Measurements from ENCODE around the gene ATRIP.

Gene ATRIP

DNA sequence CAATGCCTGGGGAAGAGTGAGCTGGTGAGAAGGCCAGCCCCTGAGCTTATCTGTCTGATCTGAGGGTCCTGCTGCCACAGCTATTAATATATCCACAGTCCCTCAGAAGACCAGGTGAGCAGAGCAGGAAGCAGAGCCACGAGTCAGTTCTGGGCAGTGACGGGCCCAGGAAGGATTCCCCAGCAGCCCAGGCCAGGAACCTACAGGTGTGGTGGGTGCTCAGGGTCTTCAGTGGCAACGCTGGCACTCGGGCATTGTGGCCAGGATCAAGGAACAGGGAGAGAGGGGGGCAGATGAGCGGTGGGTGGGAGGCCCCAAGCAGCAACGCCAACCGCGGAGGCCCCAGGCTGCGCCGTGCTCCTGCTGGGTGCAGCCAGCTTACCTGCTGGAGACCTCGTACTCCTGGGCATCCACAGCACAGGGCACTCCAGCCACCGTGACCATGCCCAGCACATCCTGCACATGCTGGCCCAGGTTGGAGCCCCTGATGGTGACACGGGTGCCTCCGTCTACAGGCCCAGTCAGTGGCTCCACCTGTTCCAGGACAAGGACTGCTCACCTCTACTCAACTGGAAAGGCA lies 28.9 kb upstream of the ATRIP start:
- ChIA-PET CTCF (interaction anchor here (0.6 to 1.7 kb wide), 2 partner anchors 18 to 463 kb away, joined by 3 to 7 read pairs; no protein-coding TSS in a partner anchor), POLR2A (interaction anchor here (0.6 kb wide), 1 partner anchor 17 kb away, joined by 3 read pairs; no protein-coding TSS in a partner anchor)
- TF ChIP-seq ZNF501 (tag by site-specific recombination; IDR thresholded peaks at IDR 0.05) (no peak), ZNF510 (tag by site-specific recombination; IDR thresholded peaks at IDR 0.05; ENCODE audit: insufficient replicate concordance) (no peak), FEZF1 (tag by site-specific recombination; IDR thresholded peaks at IDR 0.05) (no peak), ZNF623 (tag by site-specific recombination; IDR thresholded peaks at IDR 0.05) (no peak), ZNF214 (tag by site-specific recombination; IDR thresholded peaks at IDR 0.05; ENCODE audit: borderline replicate concordance) (no peak), SETDB1 (IDR thresholded peaks at IDR 0.05; ENCODE audit: insufficient read length, low read length) (no peak), TCF7L2 (IDR thresholded peaks at IDR 0.05; ENCODE audit: borderline replicate concordance, low read depth, low read length) (no peak)
- TF ChIP-seq, protein P1, sequence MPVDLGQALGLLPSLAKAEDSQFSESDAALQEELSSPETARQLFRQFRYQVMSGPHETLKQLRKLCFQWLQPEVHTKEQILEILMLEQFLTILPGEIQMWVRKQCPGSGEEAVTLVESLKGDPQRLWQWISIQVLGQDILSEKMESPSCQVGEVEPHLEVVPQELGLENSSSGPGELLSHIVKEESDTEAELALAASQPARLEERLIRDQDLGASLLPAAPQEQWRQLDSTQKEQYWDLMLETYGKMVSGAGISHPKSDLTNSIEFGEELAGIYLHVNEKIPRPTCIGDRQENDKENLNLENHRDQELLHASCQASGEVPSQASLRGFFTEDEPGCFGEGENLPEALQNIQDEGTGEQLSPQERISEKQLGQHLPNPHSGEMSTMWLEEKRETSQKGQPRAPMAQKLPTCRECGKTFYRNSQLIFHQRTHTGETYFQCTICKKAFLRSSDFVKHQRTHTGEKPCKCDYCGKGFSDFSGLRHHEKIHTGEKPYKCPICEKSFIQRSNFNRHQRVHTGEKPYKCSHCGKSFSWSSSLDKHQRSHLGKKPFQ (tag by site-specific recombination; IDR thresholded peaks at IDR 0.05): no peak
- TF ChIP-seq, protein P2, sequence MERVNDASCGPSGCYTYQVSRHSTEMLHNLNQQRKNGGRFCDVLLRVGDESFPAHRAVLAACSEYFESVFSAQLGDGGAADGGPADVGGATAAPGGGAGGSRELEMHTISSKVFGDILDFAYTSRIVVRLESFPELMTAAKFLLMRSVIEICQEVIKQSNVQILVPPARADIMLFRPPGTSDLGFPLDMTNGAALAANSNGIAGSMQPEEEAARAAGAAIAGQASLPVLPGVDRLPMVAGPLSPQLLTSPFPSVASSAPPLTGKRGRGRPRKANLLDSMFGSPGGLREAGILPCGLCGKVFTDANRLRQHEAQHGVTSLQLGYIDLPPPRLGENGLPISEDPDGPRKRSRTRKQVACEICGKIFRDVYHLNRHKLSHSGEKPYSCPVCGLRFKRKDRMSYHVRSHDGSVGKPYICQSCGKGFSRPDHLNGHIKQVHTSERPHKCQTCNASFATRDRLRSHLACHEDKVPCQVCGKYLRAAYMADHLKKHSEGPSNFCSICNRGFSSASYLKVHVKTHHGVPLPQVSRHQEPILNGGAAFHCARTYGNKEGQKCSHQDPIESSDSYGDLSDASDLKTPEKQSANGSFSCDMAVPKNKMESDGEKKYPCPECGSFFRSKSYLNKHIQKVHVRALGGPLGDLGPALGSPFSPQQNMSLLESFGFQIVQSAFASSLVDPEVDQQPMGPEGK (tag by site-specific recombination; IDR thresholded peaks at IDR 0.05): no peak
- TF ChIP-seq, protein P3, sequence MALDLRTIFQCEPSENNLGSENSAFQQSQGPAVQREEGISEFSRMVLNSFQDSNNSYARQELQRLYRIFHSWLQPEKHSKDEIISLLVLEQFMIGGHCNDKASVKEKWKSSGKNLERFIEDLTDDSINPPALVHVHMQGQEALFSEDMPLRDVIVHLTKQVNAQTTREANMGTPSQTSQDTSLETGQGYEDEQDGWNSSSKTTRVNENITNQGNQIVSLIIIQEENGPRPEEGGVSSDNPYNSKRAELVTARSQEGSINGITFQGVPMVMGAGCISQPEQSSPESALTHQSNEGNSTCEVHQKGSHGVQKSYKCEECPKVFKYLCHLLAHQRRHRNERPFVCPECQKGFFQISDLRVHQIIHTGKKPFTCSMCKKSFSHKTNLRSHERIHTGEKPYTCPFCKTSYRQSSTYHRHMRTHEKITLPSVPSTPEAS (tag by site-specific recombination; IDR thresholded peaks at IDR 0.05): no peak
- TF ChIP-seq, protein P4, sequence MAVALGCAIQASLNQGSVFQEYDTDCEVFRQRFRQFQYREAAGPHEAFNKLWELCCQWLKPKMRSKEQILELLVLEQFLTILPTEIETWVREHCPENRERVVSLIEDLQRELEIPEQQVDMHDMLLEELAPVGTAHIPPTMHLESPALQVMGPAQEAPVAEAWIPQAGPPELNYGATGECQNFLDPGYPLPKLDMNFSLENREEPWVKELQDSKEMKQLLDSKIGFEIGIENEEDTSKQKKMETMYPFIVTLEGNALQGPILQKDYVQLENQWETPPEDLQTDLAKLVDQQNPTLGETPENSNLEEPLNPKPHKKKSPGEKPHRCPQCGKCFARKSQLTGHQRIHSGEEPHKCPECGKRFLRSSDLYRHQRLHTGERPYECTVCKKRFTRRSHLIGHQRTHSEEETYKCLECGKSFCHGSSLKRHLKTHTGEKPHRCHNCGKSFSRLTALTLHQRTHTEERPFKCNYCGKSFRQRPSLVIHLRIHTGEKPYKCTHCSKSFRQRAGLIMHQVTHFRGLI (tag by site-specific recombination; IDR thresholded peaks at IDR 0.05): no peak
- no peak overlapping the region for H3K27ac ChIP-seq (ENCODE audit: extremely low read depth, low read depth, low read length)
- no peaks in the 10 kb centered on the region for H3K9me3 ChIP-seq (ENCODE audit: control insufficient read depth, insufficient read depth, low read depth, low read length)
- no peak overlapping the region for H3K4me3 ChIP-seq (ENCODE audit: low read depth, low read length)
- H3K4me1 ChIP-seq (ENCODE audit: control insufficient read depth, insufficient read depth, low read length): no peaks in the 10 kb centered on the region
- H3K36me3 ChIP-seq (ENCODE audit: control insufficient read depth in 2 of 2, insufficient read depth in 1 of 2, low read length in 2 of 2): peaks cover 0 to 26% of the 10 kb centered on the region in 2 experiments; a peak in 1 of 3 replicates

DNA sequence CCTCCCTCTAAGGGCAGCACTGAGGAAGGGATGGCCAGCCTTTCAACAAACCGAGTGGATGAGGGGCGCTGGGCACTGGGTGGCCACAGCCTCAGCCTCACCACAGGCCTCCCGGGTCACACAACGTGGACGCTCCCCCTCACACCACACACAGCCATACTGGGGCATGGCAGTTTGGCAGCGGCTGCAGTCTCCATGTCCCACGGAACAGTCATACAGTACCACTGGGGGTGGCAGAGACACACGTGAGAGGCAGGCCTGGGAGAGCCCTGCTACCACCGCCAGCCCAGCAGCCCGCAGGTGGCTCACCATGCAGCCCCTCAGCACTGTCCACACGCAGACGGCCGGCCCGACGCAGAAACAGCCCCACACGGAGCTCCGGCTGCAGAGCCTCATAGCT lies 28.4 kb upstream of the ATRIP start:
- CTCF ChIA-PET: interaction anchor here (0.6 to 1.9 kb wide), 4 partner anchors 9 to 195 kb away, joined by 3 to 10 read pairs (median 4); no protein-coding TSS in a partner anchor
- Histone ChIP-seq H3K27ac (ENCODE audit: extremely low read depth, low read depth, low read length) (no peak overlapping the region), H3K36me3 (ENCODE audit: control insufficient read depth in 2 of 2, insufficient read depth in 1 of 2, low read length in 2 of 2) (peaks cover 0 to 21% of the 10 kb centered on the region in 2 experiments; a peak in 1 of 3 replicates), H3K4me3 (ENCODE audit: low read depth, low read length) (no peak overlapping the region), H3K9me3 (ENCODE audit: control insufficient read depth, insufficient read depth, low read depth, low read length) (no peaks in the 10 kb centered on the region), H3K4me1 (ENCODE audit: control insufficient read depth, insufficient read depth, low read length) (no peaks in the 10 kb centered on the region)
- POLR2A ChIA-PET: no interaction called here
- TF ChIP-seq SALL2 (tag by site-specific recombination; IDR thresholded peaks at IDR 0.05; ENCODE audit: borderline replicate concordance) (no peak), ZNF133 (tag by site-specific recombination; IDR thresholded peaks at IDR 0.05) (no peak), ZNF624 (tag by site-specific recombination; IDR thresholded peaks at IDR 0.05) (no peak), ZNF843 (tag by site-specific recombination; IDR thresholded peaks at IDR 0.05) (no peak), ZNF311 (tag by site-specific recombination; IDR thresholded peaks at IDR 0.05; ENCODE audit: borderline replicate concordance) (no peak), OSR2 (tag by site-specific recombination; IDR thresholded peaks at IDR 0.05) (no peak), EGR2 (tag by site-specific recombination; IDR thresholded peaks at IDR 0.05; ENCODE audit: low read depth) (no peak), ZNF221 (tag by site-specific recombination; IDR thresholded peaks at IDR 0.05; ENCODE audit: borderline replicate concordance) (no peak)
- TF ChIP-seq, protein P5, sequence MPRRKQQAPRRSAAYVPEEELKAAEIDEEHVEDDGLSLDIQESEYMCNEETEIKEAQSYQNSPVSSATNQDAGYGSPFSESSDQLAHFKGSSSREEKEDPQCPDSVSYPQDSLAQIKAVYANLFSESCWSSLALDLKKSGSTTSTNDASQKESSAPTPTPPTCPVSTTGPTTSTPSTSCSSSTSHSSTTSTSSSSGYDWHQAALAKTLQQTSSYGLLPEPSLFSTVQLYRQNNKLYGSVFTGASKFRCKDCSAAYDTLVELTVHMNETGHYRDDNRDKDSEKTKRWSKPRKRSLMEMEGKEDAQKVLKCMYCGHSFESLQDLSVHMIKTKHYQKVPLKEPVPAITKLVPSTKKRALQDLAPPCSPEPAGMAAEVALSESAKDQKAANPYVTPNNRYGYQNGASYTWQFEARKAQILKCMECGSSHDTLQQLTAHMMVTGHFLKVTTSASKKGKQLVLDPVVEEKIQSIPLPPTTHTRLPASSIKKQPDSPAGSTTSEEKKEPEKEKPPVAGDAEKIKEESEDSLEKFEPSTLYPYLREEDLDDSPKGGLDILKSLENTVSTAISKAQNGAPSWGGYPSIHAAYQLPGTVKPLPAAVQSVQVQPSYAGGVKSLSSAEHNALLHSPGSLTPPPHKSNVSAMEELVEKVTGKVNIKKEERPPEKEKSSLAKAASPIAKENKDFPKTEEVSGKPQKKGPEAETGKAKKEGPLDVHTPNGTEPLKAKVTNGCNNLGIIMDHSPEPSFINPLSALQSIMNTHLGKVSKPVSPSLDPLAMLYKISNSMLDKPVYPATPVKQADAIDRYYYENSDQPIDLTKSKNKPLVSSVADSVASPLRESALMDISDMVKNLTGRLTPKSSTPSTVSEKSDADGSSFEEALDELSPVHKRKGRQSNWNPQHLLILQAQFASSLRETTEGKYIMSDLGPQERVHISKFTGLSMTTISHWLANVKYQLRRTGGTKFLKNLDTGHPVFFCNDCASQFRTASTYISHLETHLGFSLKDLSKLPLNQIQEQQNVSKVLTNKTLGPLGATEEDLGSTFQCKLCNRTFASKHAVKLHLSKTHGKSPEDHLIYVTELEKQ (tag by site-specific recombination; IDR thresholded peaks at IDR 0.05; ENCODE audit: borderline replicate concordance): no peak
- TF ChIP-seq, protein P6, sequence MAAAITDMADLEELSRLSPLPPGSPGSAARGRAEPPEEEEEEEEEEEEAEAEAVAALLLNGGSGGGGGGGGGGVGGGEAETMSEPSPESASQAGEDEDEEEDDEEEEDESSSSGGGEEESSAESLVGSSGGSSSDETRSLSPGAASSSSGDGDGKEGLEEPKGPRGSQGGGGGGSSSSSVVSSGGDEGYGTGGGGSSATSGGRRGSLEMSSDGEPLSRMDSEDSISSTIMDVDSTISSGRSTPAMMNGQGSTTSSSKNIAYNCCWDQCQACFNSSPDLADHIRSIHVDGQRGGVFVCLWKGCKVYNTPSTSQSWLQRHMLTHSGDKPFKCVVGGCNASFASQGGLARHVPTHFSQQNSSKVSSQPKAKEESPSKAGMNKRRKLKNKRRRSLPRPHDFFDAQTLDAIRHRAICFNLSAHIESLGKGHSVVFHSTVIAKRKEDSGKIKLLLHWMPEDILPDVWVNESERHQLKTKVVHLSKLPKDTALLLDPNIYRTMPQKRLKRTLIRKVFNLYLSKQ (tag by site-specific recombination; IDR thresholded peaks at IDR 0.05; ENCODE audit: borderline replicate concordance): no peak
